BJ (cell line): ENCODE results near the gene XRCC5. TPM values are rescaled to one million over a fixed set of nuclear protein-coding genes. Genes with fewer than 3 reads are reported as not detected.

Source experiments
- CTCF ChIA-PET: fragments of 350-600 bp; formaldehyde crosslinking; extraction: SDS; loops from one replicate; lab custom pipeline; 2021; ENCODE audit warnings: antibody characterized with exemption, inconsistent platforms; lab: Yijun Ruan, JAX
- POLR2A ChIA-PET: fragments of 300-600 bp; sonication (Branson Sonifier 250); formaldehyde crosslinking; extraction: SDS; loops from one replicate; lab custom pipeline; 2021; ENCODE audit warnings: antibody characterized with exemption; lab: Charles Lee
- DNase-seq: peaks from one replicate; pipeline ENCODE4 v3.0.0-alpha.2; 2011; ENCODE audit warnings: low read depth
- H3K27me3 ChIP-seq: 2 replicates; pipeline ENCODE4 v1.6.0; 2011; ENCODE audit warnings: low read length; ENCODE audit not compliant: control insufficient read depth, insufficient read depth
- H3K36me3 ChIP-seq: 2 replicates; pipeline ENCODE4 v1.5.1; 2011; ENCODE audit warnings: low read length; ENCODE audit not compliant: control insufficient read depth, insufficient read depth
- H3K4me3 ChIP-seq: 2 replicates; pipeline ENCODE4 v1.5.1; 2011; ENCODE audit warnings: low read depth, mild to moderate bottlenecking, control low read depth, low read length
- polyA plus RNA-seq: library from polyadenylated mRNA; depleted of rRNA; stranded (reverse); fragments of >200 nt; gene quantifications from 2 replicates; pipeline ENCODE4 v1.2.3, GENCODE V29; 2011
- TF ChIP-seq, protein P1 (sequence below): IDR thresholded peaks from 2 replicates; pipeline ENCODE4 v1.5.1; 2011; ENCODE audit warnings: low read depth, mild to moderate bottlenecking, control low read depth, inconsistent platforms, low read length, moderate library complexity; ENCODE audit not compliant: insufficient read depth

XRCC5 gene
- polyA plus RNA-seq, 1 experiment, result 252 TPM

GRCh38 chr2:216217904-216218260 is 108.7 kb downstream of the XRCC5 start:
- H3K36me3 ChIP-seq, result no peaks in the 10 kb centered on the region
- DNase-seq, result no peak
- ChIA-PET CTCF (interaction anchor here (1.1 kb wide), 1 partner anchor 187 kb away, joined by 4 read pairs; no protein-coding TSS in a partner anchor), POLR2A (no interaction called here)
- TF ChIP-seq, protein P1, sequence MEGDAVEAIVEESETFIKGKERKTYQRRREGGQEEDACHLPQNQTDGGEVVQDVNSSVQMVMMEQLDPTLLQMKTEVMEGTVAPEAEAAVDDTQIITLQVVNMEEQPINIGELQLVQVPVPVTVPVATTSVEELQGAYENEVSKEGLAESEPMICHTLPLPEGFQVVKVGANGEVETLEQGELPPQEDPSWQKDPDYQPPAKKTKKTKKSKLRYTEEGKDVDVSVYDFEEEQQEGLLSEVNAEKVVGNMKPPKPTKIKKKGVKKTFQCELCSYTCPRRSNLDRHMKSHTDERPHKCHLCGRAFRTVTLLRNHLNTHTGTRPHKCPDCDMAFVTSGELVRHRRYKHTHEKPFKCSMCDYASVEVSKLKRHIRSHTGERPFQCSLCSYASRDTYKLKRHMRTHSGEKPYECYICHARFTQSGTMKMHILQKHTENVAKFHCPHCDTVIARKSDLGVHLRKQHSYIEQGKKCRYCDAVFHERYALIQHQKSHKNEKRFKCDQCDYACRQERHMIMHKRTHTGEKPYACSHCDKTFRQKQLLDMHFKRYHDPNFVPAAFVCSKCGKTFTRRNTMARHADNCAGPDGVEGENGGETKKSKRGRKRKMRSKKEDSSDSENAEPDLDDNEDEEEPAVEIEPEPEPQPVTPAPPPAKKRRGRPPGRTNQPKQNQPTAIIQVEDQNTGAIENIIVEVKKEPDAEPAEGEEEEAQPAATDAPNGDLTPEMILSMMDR, result no peak
- no peak overlapping the region for H3K4me3 ChIP-seq
- no peaks in the 10 kb centered on the region for H3K27me3 ChIP-seq

GRCh38 chr2:216219861-216220260 is 110.7 kb downstream of the XRCC5 start:
- no peak overlapping the region for H3K4me3 ChIP-seq
- TF ChIP-seq, protein P1, result no peak
- no peaks in the 10 kb centered on the region for H3K36me3 ChIP-seq
- H3K27me3 ChIP-seq, result no peaks in the 10 kb centered on the region
- ChIA-PET CTCF (no interaction called here), POLR2A (no interaction called here)
- DNase-seq, result no peak

GRCh38 chr2:216220976-216221375 is 111.8 kb downstream of the XRCC5 start:
- H3K4me3 ChIP-seq, result no peak overlapping the region
- H3K36me3 ChIP-seq, result no peaks in the 10 kb centered on the region
- CTCF ChIA-PET, result interaction anchor here (1.1 to 2.9 kb wide), 4 partner anchors 8 to 184 kb away, joined by 3 to 32 read pairs (median 10); partner anchors contain the start of gene MARCHF4
- DNase-seq, result no peak
- H3K27me3 ChIP-seq, result no peaks in the 10 kb centered on the region
- TF ChIP-seq, protein P1, result no peak
- POLR2A ChIA-PET, result no interaction called here

- Histone ChIP-seq H3K4me3 (no peak overlapping the region), H3K36me3 (no peaks in the 10 kb centered on the region), H3K27me3 (no peaks in the 10 kb centered on the region)
- peak; percentile 22 for DNase-seq
- POLR2A ChIA-PET, result no interaction called here
- TF ChIP-seq, protein P1, result no peak
- CTCF ChIA-PET, result interaction anchor here (0.8 to 2.9 kb wide), 13 partner anchors 9 to 445 kb away, joined by 3 to 32 read pairs (median 3); partner anchors contain the start of gene MARCHF4
These were observed 112.7 kb downstream of the XRCC5 start for GRCh38 chr2:216221811-216222210.

- CTCF ChIA-PET, result interaction anchor here (0.5 to 2.9 kb wide), 15 partner anchors 13 to 442 kb away, joined by 3 to 32 read pairs (median 3); partner anchors contain the start of gene MARCHF4
- Histone ChIP-seq H3K4me3 (no peak overlapping the region), H3K36me3 (no peaks in the 10 kb centered on the region), H3K27me3 (no peaks in the 10 kb centered on the region)
- TF ChIP-seq, protein P1, result peak; percentile 51
- POLR2A ChIA-PET, result no interaction called here
- DNase-seq, result no peak
These were observed 113.7 kb downstream of the XRCC5 start for GRCh38 chr2:216222650-216223352.
